A549 (cell line): ENCODE data around the gene MRPS15.

Experiments used
- CHD2 ChIP-seq: fragments of 150-350 bp; IDR thresholded peaks from 2 replicates; pipeline ENCODE4 v1.6.1; 2014; ENCODE audit warnings: low read length; ENCODE audit not compliant: partially characterized antibody
- CTCF ChIP-seq: fragments of >200 bp; sonication (Bioruptor Twin); formaldehyde crosslinking; IDR thresholded peaks from 3 replicates; pipeline ENCODE4 v1.5.1; 2016
- E2F6 ChIP-seq: IDR thresholded peaks from 2 replicates; pipeline ENCODE4 v1.6.1; 2012; ENCODE audit warnings: low read depth, borderline replicate concordance
- KDM1A ChIP-seq: fragments of 200-600 bp; sonication (generic); IDR thresholded peaks from 2 replicates; pipeline ENCODE4 v1.6.1; 2016; ENCODE audit warnings: low read depth, mild to moderate bottlenecking
- KDM5A ChIP-seq: fragments of 200-600 bp; sonication (generic); IDR thresholded peaks from 2 replicates; pipeline ENCODE4 v1.6.1; 2016; ENCODE audit warnings: antibody characterized with exemption, mild to moderate bottlenecking
- MAZ ChIP-seq: fragments of 150-350 bp; IDR thresholded peaks from 2 replicates; pipeline ENCODE4 v1.6.1; 2014; ENCODE audit warnings: antibody characterized with exemption, low read depth, low read length, borderline replicate concordance
- MYC ChIP-seq: IDR thresholded peaks from 2 replicates; pipeline ENCODE4 v1.6.1; 2012; ENCODE audit warnings: mild to moderate bottlenecking, inconsistent platforms, low read length, improper control_type of control experiment, borderline replicate concordance
- NPAS2 ChIP-seq: fragments of 250-450 bp; sonication (Bioruptor Pico); IDR thresholded peaks from 2 replicates; pipeline ENCODE4 v1.8.0; 2022; ENCODE audit warnings: mild to moderate bottlenecking, moderate library complexity, borderline replicate concordance
- PBX3 ChIP-seq: IDR thresholded peaks from 2 replicates; pipeline ENCODE4 v1.6.1; 2012
- PHF8 ChIP-seq: fragments of 200-600 bp; sonication (generic); IDR thresholded peaks from 2 replicates; pipeline ENCODE4 v1.6.1; 2016; ENCODE audit warnings: low read depth, mild to moderate bottlenecking, antibody characterized with exemption, moderate library complexity, borderline replicate concordance
- POLR2A ChIP-seq: IDR thresholded peaks from 2 replicates; pipeline ENCODE4 v1.6.1; 2012; ENCODE audit warnings: mild to moderate bottlenecking, low read length
- REST ChIP-seq: fragments of 200-600 bp; sonication (generic); IDR thresholded peaks from 2 replicates; pipeline ENCODE4 v1.6.1; 2016; ENCODE audit warnings: antibody characterized with exemption, mild to moderate bottlenecking, moderate library complexity
- USF2 ChIP-seq: fragments of 450-650 bp; IDR thresholded peaks from 2 replicates; pipeline ENCODE4 v1.6.1; 2014; ENCODE audit warnings: antibody characterized with exemption
- ZNF302 ChIP-seq: fragments of 250-450 bp; sonication (Bioruptor Pico); IDR thresholded peaks from 2 replicates; pipeline ENCODE4 v1.9.0; 2021; ENCODE audit warnings: inconsistent platforms, mild to moderate bottlenecking, moderate library complexity

GRCh38 chr1:36408479-36408878 lies 55.7 kb downstream of the MRPS15 start:
- no peak for TF ChIP-seq CTCF
- no peak for TF ChIP-seq ZNF302
- no peak for TF ChIP-seq POLR2A
- TF ChIP-seq E2F6 = no peak
- TF ChIP-seq KDM5A = no peak
- TF ChIP-seq NPAS2 = no peak
- TF ChIP-seq USF2 = no peak
- TF ChIP-seq KDM1A = no peak
- TF ChIP-seq REST = no peak
- no peak for TF ChIP-seq PBX3
- no peak for TF ChIP-seq PHF8
- TF ChIP-seq MYC = no peak
- TF ChIP-seq CHD2 = no peak
- TF ChIP-seq MAZ = no peak
